PFSK-1 (cell line): ENCODE results near the gene PHRF1.

ENCODE experiments used
- FOXP2 ChIP-seq: optimal IDR thresholded peaks from 2 replicates; pipeline ENCODE3; 2011; ENCODE audit warnings: borderline replicate concordance, control low read depth, inconsistent platforms; ENCODE audit not compliant: insufficient read depth; ENCODE audit errors: extremely low read length, extremely low read depth
- POLR2AphosphoS5 ChIP-seq: IDR thresholded peaks from 2 replicates; pipeline ENCODE4 v1.6.1; 2012; ENCODE audit warnings: low read depth, mild to moderate bottlenecking, control low read depth, low read length, moderate library complexity
- REST ChIP-seq, 2 experiments: IDR thresholded peaks; 2 replicates each; pipeline versions ENCODE4 v1.6.1 to v1.8.0; 2011 to 2012; ENCODE audit warnings: low read depth in 2 of 2, low read length in 2 of 2, control low read depth in 1 of 2, inconsistent platforms in 1 of 2, mild to moderate bottlenecking in 1 of 2, moderate library complexity in 1 of 2; ENCODE audit not compliant: insufficient read depth in 1 of 2
- SIN3A ChIP-seq: IDR thresholded peaks from 2 replicates; pipeline ENCODE4 v1.6.1; 2012; ENCODE audit warnings: mild to moderate bottlenecking, low read length, moderate library complexity, borderline replicate concordance; ENCODE audit not compliant: insufficient read depth
- TAF1 ChIP-seq: IDR thresholded peaks from 2 replicates; pipeline ENCODE4 v1.6.1; 2012; ENCODE audit warnings: low read length, control low read depth, borderline replicate concordance; ENCODE audit not compliant: insufficient read depth

PHRF1 gene

GRCh38 chr11:608791-609251 lies 32.6 kb downstream of the PHRF1 start:
- TF ChIP-seq POLR2AphosphoS5 (no peak), REST (IDR thresholded peaks at IDR 0.05; ENCODE audit: insufficient read depth in 1 of 2, low read depth in 2 of 2, low read length in 2 of 2) (no peak), SIN3A (no peak), TAF1 (no peak), FOXP2 (no peak)

GRCh38 chr11:609341-609811 lies 33.1 kb downstream of the PHRF1 start:
- TF ChIP-seq FOXP2 (no peak), POLR2AphosphoS5 (no peak), REST (IDR thresholded peaks at IDR 0.05; ENCODE audit: insufficient read depth in 1 of 2, low read depth in 2 of 2, low read length in 2 of 2) (no peak), TAF1 (no peak), SIN3A (no peak)

GRCh38 chr11:610146-610801 lies 34.0 kb downstream of the PHRF1 start:
- TF ChIP-seq SIN3A (no peak), TAF1 (no peak), REST (IDR thresholded peaks at IDR 0.05; ENCODE audit: insufficient read depth in 1 of 2, low read depth in 2 of 2, low read length in 2 of 2) (no peak)

GRCh38 chr11:611001-611996 lies 35.0 kb downstream of the PHRF1 start:
- no peak for TF ChIP-seq POLR2AphosphoS5
- TF ChIP-seq REST (IDR thresholded peaks at IDR 0.05; ENCODE audit: insufficient read depth in 1 of 2, low read depth in 2 of 2, low read length in 2 of 2): no peak
- no peak for TF ChIP-seq TAF1
- TF ChIP-seq SIN3A: no peak
